ENCODE results near the gene CDC37. TPM values are rescaled to one million over a fixed set of nuclear protein-coding genes. Genes with fewer than 3 reads are reported as not detected.

CDC37 gene
- polyA plus RNA-seq, 2 of the 4 experiments (the other 2 are of a cell fraction): 152 to 214 TPM

DNA sequence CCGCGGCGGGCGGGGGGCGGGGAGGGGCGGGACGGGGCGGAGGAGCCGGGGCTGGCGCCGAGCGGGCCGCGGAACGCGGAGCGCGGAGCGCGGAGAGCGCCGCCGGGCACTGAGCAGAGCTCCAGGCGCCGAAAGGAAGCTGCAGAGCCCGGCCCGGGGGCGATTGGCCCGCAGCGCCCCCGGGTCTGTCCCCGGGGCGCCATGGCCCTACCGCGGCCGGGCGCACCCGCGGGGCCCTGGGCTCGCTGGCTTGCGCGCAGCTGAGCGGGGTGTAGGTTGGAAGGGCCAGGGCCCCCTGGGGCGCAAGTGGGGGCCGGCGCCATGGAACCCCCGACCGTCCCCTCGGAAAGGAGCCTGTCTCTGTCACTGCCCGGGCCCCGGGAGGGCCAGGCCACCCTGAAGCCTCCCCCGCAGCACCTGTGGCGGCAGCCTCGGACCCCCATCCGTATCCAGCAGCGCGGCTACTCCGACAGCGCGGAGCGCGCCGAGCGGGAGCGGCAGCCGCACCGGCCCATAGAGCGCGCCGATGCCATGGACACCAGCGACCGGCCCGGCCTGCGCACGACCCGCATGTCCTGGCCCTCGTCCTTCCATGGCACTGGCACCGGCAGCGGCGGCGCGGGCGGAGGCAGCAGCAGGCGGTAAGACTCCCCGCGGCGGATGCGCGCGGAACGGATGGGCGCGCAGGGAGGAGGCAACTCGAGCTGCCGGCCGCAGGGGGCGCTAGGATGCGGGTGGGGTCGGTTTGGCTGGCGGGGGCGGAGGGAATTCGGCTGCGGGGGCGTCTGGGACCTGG lies 17.3 kb upstream of the CDC37 start, which contains the start of gene PDE4A (continued):
- TF ChIP-seq NR3C1 (IDR thresholded peaks at IDR 0.05): no peak
- TF ChIP-seq, protein P1, sequence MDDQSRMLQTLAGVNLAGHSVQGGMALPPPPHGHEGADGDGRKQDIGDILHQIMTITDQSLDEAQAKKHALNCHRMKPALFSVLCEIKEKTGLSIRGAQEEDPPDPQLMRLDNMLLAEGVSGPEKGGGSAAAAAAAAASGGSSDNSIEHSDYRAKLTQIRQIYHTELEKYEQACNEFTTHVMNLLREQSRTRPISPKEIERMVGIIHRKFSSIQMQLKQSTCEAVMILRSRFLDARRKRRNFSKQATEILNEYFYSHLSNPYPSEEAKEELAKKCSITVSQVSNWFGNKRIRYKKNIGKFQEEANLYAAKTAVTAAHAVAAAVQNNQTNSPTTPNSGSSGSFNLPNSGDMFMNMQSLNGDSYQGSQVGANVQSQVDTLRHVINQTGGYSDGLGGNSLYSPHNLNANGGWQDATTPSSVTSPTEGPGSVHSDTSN (IDR thresholded peaks at IDR 0.05): no peak

DNA sequence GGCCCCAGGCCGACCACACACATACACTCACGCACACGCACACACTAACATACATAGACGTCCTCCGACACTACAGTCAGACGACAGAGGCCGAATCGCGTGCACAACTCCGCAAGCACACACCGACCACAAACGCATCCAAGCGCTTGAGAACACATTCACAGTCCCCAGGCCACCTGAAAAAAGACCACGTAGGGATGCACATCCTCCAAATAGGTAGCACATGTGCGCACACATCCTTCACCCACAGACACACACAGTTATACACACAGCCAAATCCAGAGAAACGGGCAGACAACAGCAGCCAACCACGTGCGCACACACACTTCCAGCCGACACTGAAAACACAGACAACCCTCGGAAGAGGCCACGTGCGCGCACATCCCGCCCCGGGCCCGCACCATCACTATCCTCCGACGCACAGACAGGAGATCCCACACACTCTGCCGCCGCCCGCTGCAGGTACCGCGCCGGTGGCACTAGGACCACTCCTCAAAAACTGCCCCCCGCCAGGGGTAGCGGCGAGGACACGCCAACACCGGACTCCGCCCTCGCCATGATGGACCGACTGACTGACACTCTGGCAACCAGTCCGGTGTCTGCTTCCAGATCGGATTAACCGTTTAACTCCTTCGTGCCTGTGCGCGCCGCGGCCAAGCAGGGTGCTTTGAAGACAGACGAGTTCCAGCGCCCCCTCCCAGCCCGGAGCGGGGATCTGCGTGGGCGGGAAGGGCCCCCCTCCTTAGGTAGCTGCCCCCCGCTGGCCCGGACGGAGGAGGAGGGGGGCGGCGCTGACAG lies 16.5 kb upstream of the CDC37 start:
- ChIA-PET CTCF (interaction anchor here (1.0 to 2.6 kb wide), 7 partner anchors 9 to 232 kb away, joined by 3 to 16 read pairs (median 13); partner anchors contain the start of gene CDC37), POLR2A (no interaction called here)
- Histone ChIP-seq H3K4me3 (peak overlapping the region; percentile 52), H3K4me1 (peaks cover 31% of the 10 kb centered on the region), H3K27ac (peak overlapping the region; percentile 65 to 86), H3K9me3 (no peaks in the 10 kb centered on the region), H3K4me2 (peak overlapping the region; percentile 95)
- DNase-seq (ENCODE audit: low read depth in 1 of 2, low spot score in 1 of 2): peak; percentile 70 to 90
- no peak for FAIRE-seq
- peak; percentile 14 to 23 for ATAC-seq
- 2% methylated on average over 31 of the region's 61 CpGs for WGBS (ENCODE audit: missing lambda C conversion rate)
- TF ChIP-seq CEBPB (IDR thresholded peaks at IDR 0.05) (no peak), MYC (IDR thresholded peaks at IDR 0.05; ENCODE audit: borderline replicate concordance, low read length) (peak; percentile 79; the same call in 1 of the 2 replicates), RARB (CRISPR knock-in tag; IDR thresholded peaks at IDR 0.05) (no peak), KDM1A (IDR thresholded peaks at IDR 0.05; ENCODE audit: low read depth) (no peak), HDAC2 (IDR thresholded peaks at IDR 0.05) (0 out of 2 replicates have a peak, but pooled peaks have one; percentile 2), ZFP36 (IDR thresholded peaks at IDR 0.05; ENCODE audit: borderline replicate concordance, partially characterized antibody) (no peak), FOXS1 (CRISPR knock-in tag; IDR thresholded peaks at IDR 0.05) (no peak), POLR2A (IDR thresholded peaks at IDR 0.05; ENCODE audit: low read length) (no peak), BHLHE40 (IDR thresholded peaks at IDR 0.05; ENCODE audit: low read depth, low read length) (no peak), EHF (CRISPR knock-in tag; IDR thresholded peaks at IDR 0.05) (no peak), CBX8 (IDR thresholded peaks at IDR 0.05) (no peak), HEYL (CRISPR knock-in tag; IDR thresholded peaks at IDR 0.05) (no peak), CBX2 (IDR thresholded peaks at IDR 0.05; ENCODE audit: borderline replicate concordance, low read depth) (no peak), TP53 (CRISPR knock-in tag; IDR thresholded peaks at IDR 0.05) (0 out of 2 replicates have a peak, but pooled peaks have one; percentile 53), RNF2 (IDR thresholded peaks at IDR 0.05; ENCODE audit: borderline replicate concordance, low read depth) (0 out of 2 replicates have a peak, but pooled peaks have one; percentile 40), NFE2L2 (conservative IDR thresholded peaks at IDR 0.05; ENCODE audit: low read length) (no peak), PHF8 (IDR thresholded peaks at IDR 0.05; ENCODE audit: borderline replicate concordance, low read depth) (no peak), CHD4 (IDR thresholded peaks at IDR 0.05; ENCODE audit: borderline replicate concordance) (no peak), HOXA7 (CRISPR knock-in tag; IDR thresholded peaks at IDR 0.05) (no peak), NPAS2 (CRISPR knock-in tag; IDR thresholded peaks at IDR 0.05; ENCODE audit: borderline replicate concordance) (no peak)
- TF ChIP-seq, protein P2, sequence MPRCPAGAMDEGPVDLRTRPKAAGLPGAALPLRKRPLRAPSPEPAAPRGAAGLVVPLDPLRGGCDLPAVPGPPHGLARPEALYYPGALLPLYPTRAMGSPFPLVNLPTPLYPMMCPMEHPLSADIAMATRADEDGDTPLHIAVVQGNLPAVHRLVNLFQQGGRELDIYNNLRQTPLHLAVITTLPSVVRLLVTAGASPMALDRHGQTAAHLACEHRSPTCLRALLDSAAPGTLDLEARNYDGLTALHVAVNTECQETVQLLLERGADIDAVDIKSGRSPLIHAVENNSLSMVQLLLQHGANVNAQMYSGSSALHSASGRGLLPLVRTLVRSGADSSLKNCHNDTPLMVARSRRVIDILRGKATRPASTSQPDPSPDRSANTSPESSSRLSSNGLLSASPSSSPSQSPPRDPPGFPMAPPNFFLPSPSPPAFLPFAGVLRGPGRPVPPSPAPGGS (IDR thresholded peaks at IDR 0.05): no peak
- TF ChIP-seq, protein P3, sequence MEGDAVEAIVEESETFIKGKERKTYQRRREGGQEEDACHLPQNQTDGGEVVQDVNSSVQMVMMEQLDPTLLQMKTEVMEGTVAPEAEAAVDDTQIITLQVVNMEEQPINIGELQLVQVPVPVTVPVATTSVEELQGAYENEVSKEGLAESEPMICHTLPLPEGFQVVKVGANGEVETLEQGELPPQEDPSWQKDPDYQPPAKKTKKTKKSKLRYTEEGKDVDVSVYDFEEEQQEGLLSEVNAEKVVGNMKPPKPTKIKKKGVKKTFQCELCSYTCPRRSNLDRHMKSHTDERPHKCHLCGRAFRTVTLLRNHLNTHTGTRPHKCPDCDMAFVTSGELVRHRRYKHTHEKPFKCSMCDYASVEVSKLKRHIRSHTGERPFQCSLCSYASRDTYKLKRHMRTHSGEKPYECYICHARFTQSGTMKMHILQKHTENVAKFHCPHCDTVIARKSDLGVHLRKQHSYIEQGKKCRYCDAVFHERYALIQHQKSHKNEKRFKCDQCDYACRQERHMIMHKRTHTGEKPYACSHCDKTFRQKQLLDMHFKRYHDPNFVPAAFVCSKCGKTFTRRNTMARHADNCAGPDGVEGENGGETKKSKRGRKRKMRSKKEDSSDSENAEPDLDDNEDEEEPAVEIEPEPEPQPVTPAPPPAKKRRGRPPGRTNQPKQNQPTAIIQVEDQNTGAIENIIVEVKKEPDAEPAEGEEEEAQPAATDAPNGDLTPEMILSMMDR (IDR thresholded peaks at IDR 0.05): no peak
- TF ChIP-seq, protein P4, sequence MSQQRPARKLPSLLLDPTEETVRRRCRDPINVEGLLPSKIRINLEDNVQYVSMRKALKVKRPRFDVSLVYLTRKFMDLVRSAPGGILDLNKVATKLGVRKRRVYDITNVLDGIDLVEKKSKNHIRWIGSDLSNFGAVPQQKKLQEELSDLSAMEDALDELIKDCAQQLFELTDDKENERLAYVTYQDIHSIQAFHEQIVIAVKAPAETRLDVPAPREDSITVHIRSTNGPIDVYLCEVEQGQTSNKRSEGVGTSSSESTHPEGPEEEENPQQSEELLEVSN (IDR thresholded peaks at IDR 0.05; ENCODE audit: borderline replicate concordance, low read depth): peak; percentile 92
- TF ChIP-seq, protein P5, sequence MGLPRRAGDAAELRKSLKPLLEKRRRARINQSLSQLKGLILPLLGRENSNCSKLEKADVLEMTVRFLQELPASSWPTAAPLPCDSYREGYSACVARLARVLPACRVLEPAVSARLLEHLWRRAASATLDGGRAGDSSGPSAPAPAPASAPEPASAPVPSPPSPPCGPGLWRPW (IDR thresholded peaks at IDR 0.05): no peak
- TF ChIP-seq, protein P6, sequence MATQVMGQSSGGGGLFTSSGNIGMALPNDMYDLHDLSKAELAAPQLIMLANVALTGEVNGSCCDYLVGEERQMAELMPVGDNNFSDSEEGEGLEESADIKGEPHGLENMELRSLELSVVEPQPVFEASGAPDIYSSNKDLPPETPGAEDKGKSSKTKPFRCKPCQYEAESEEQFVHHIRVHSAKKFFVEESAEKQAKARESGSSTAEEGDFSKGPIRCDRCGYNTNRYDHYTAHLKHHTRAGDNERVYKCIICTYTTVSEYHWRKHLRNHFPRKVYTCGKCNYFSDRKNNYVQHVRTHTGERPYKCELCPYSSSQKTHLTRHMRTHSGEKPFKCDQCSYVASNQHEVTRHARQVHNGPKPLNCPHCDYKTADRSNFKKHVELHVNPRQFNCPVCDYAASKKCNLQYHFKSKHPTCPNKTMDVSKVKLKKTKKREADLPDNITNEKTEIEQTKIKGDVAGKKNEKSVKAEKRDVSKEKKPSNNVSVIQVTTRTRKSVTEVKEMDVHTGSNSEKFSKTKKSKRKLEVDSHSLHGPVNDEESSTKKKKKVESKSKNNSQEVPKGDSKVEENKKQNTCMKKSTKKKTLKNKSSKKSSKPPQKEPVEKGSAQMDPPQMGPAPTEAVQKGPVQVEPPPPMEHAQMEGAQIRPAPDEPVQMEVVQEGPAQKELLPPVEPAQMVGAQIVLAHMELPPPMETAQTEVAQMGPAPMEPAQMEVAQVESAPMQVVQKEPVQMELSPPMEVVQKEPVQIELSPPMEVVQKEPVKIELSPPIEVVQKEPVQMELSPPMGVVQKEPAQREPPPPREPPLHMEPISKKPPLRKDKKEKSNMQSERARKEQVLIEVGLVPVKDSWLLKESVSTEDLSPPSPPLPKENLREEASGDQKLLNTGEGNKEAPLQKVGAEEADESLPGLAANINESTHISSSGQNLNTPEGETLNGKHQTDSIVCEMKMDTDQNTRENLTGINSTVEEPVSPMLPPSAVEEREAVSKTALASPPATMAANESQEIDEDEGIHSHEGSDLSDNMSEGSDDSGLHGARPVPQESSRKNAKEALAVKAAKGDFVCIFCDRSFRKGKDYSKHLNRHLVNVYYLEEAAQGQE (IDR thresholded peaks at IDR 0.05): no peak
- TF ChIP-seq, protein P7, sequence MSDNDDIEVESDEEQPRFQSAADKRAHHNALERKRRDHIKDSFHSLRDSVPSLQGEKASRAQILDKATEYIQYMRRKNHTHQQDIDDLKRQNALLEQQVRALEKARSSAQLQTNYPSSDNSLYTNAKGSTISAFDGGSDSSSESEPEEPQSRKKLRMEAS (IDR thresholded peaks at IDR 0.05): peak; percentile 99
